Kidney tubule cell (primary cell): ENCODE data around the gene MRE11.

Source experiments
- DNase-seq: peaks from one replicate; pipeline ENCODE4 v3.0.0-alpha.2; 2018; ENCODE audit warnings: low spot score

The MRE11 gene

DNA sequence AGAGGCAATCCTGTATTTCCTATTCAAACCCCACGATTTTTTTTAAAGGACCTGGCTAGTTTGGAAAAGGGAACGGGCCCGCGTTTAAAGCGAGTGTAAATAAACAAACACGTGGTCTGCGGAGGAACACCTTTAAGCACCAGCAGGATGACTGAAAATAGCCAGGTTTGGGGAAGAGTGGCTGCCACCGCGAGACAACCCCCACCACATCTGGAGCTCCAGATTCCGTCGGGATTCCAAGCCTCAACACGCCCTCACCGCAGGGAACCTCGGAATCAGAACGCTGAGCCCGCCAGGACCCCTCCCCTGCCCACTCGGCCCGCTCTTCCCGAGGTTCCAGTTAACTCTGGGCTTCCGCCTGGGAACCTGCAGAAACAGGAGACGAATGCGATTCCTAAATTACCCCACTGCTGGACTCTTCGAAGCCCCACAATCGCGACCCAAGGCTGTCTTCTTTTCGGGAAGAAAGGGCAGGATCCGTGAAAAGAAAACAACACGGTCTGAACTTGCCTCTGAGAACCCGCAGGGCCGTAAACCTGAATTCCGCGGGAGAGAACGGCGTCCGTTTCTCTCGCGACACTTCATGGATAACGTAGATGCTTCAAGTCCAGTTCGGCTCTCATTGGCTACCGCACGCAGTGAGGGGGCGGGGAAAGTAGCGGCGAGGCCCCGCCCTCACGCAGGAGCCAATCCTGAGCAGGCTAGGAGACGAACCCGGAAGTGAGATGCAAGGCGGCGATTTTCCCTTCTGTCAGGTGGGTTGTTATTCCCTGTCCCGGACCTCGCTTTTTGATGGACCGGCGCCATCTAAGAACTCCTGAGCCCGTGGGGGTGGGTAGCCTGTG is at the start of gene MRE11, which contains the start of gene ANKRD49:
MRE11 (minus strand) TSS at position 564 of the 845 bp plus-strand sequence. CDS start 1,043 bp downstream, outside the sequence.
ANKRD49 (plus strand) TSS at position 704 of the 845 bp plus-strand sequence. CDS start 2,710 bp downstream, outside the sequence.
- DNase-seq, result peak; percentile 99

GRCh38 chr11:94539420-94539819 is 45.8 kb upstream of the MRE11 start:
- peak; percentile 36 for DNase-seq

DNA sequence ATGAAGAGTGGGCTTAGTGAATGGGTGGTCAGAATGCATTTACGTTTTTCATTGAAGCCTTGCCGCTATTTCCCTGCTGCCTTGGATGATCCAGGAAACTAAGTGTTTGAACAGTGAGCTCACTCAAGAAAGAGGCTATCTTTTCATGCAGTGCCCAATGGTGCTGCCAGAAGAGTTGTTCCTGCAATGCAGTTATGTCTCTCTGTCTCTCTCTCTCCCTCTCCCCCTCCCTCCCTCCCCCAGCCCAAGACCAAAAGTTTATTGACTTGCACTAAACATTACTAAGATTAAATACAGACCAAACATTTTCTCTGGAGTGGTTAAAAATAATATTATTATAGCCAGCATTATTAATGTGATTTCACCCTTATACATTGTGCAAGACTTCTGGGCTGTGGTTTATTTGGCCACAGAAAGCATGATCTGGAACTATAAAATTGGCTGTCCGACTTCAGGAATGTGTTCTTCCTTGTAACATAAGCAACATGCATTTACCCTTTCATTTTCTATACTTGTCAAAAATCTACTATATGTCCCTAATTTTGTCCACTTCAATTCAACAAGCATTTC is 43.5 kb upstream of the MRE11 start:
- DNase-seq, result no peak

DNA sequence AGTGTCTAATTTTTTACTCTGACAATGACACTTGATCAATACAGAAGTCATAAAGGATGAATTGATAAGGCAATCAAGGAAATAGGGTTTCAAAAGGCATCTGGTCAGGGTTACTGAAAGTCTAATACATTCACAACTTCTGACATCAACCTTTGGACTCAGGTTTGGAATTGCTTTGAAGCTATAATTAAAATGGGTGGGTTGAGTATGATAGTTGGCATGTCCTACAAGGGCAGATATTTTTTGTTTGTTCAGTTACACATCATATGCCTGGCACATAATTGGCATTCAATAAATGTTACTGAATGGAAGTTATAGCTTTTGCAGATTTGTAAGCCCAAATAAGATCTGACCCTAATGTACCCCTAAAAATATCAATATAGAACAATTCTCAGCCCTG is 42.7 kb upstream of the MRE11 start:
- no peak for DNase-seq

- no peak for DNase-seq
Observed at GRCh38 chr11:94533696-94534630, 40.3 kb upstream of the MRE11 start.

DNA sequence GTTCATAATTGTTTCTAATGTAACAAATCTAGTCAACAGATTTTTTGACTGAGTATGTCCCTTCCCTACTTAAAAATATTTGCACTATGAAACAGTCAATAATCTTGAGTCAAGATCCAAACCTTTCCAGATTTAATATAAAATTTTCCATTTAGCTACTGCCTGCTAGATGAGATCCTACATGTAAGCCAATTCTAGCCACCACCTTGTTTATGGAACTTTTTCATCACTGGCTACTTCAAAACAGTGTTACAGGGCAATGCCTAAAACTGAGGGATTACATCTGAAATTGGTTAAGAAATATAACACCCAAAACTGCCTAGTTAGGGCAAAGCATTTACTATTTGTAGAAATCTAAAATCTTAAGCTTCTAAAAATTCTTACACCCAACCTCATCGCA is 39.6 kb upstream of the MRE11 start:
- no peak for DNase-seq

GRCh38 chr11:94532211-94532610 is 38.6 kb upstream of the MRE11 start:
- peak; percentile 67 for DNase-seq

GRCh38 chr11:94528551-94528950 is 34.9 kb upstream of the MRE11 start:
- DNase-seq, result peak; percentile 67

DNA sequence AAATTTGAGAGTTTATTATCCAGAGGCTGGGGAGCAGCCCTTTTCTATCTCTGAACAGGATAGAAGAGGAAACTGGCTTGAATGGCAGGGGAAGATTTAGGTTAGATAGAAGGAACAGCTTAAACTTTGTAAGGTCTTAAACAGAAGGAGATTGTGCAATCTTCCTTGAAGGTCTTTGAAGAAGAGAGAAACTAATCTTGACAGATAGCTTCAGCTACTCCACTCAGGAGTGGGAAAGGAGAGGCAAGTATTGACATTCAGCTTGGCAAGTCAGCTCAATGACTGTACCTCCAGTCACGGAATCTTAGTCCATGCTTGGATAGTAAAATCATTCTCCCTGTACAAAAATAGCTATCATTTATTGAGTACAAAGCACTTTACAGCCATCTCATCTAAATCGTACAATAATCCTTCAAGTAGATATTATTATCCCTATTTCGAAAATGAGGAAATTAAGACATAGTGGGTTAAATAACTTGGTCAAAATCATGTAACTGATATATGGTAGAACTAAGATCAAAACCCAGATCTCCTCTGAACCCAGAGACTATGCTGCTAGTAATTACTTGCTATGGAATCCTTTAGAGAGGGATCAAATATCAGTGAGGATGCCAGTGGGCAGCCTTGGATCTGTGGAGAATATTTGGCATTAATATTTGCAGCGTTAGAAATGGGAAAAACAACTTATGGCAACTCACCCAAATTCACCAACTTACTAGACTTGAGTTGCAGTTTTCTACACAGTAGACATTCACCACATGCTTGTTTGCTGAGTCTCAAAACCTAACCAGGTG is 33.2 kb upstream of the MRE11 start:
- DNase-seq, result no peak

GRCh38 chr11:94525546-94526324 is 32.1 kb upstream of the MRE11 start:
- DNase-seq, result peak; percentile 76

GRCh38 chr11:94524341-94524740 is 30.7 kb upstream of the MRE11 start:
- DNase-seq, result no peak

DNA sequence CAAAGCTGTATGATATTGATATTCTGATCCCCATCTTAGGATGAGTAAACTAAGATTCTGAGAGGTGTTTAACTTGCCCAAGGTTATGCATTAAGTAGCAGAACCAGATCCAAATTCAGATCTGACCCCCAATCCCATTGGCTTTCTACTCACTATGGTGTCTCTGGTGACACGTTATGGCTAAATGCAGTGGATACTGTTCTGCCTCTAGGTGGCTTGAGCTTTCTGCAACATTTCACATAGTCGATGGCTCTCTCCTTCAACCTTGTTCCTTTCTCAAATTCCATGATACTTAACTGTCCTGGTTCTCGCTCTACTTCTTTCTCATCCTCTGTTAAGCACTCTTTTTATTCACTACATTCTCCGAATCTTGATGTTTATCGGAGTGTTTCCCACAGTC is 28.0 kb upstream of the MRE11 start:
- peak; percentile 31 for DNase-seq

GRCh38 chr11:94519478-94520084 is 25.9 kb upstream of the MRE11 start:
- DNase-seq, result peak; percentile 44

- DNase-seq, result no peak
Observed at GRCh38 chr11:94518300-94518699, 24.7 kb upstream of the MRE11 start.

- DNase-seq, result no peak
Observed at GRCh38 chr11:94516725-94517124, 23.1 kb upstream of the MRE11 start.

- no peak for DNase-seq
Observed at GRCh38 chr11:94515398-94515797, 21.8 kb upstream of the MRE11 start.

- peak; percentile 56 for DNase-seq
Observed at GRCh38 chr11:94513091-94513490, 19.4 kb upstream of the MRE11 start.

DNA sequence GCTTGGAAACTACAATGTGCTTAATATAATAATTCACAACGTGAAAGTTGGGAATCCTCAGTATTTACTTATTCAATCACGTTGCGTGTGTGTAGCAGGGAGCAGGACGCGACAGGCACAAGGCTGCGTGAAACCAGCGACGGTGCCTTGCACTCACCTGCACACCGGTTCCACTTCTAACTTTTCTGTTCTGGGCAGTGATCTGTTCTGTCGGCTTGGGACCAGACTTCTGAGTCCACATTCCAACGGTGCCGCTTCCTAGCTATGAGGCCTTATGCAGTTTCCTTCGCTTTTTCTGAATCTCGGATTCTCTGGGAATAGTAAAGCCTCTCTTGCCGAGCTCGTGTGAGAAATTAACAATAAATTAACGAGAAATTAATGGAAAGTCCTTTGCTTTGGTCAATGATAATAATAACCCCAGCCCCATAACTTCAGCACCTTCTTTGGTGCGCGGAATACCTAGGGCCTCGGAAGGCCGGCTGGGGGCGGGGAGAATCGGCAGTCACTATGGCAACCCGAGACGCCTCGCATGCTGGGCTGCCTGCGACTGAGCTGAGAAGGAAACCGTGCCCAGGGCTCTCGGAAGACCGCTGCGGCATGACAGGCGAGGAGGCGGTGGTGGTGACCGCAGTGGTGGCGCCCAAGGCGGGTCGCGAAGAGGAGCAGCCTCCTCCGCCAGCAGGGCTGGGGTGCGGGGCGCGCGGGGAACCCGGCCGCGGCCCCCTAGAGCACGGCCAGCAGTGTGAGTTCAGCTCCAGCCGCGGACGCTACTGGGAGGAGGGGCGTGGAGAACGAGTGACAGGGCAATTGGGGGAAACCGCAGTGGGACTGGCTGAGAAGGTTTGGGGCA is 18.5 kb upstream of the MRE11 start, which contains the start of gene C11orf97:
C11orf97 (plus strand) TSS at position 530 of the 850 bp plus-strand sequence; CDS start at position 598, 68 bp downstream.
- DNase-seq, result peak; percentile 67

GRCh38 chr11:94507485-94507884 is 13.8 kb upstream of the MRE11 start:
- DNase-seq, result no peak
